GM23248 (cell line): Measurements from ENCODE around the gene OR1I1.

Source experiments
- EZH2 ChIP-seq: fragments of 200-600 bp; sonication (generic); IDR thresholded peaks from 2 replicates; pipeline ENCODE4 v1.6.1; 2018; ENCODE audit warnings: antibody characterized with exemption, mild to moderate bottlenecking; ENCODE audit not compliant: insufficient read depth, poor library complexity, severe bottlenecking
- EZH2phosphoT487 ChIP-seq: fragments of 200-600 bp; sonication (generic); IDR thresholded peaks from 2 replicates; pipeline ENCODE4 v1.6.1; 2018; ENCODE audit warnings: antibody characterized with exemption, moderate library complexity, mild to moderate bottlenecking, low read depth; ENCODE audit not compliant: insufficient read depth

DNA sequence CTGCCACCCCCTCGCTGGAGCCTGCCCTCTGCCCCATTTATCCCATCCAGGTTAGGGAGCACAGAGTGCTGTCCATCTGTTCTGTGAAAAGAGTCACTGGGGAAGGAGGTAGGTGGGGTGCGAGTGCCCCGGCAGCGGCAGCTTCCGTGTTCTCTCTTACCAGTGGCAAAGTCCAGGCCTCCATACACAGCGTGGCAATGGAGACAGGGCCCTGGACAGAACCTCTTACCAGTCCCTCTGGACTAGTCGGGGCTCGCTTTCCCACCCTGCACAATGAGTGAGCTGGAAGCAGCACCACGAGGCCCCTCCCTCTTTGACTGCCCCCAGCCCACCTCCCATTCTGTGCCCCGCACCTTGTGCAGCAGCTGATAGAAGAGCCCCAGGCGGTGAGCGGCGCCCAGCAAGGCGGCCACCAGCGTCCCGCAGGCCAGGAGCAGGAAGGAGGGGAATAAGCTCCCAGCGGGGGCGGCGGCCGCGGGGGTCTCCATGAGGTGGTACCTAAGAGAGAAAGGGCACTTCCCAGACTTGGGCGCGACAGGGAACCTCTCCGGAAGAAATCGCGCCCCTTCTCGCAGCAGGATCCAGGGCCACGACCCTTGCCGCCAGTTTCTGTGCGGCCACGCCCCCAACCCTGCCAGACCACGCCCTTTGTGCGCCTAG, 42.7 kb downstream of the OR1I1 start:
- no peak for TF ChIP-seq EZH2
- no peak for TF ChIP-seq EZH2phosphoT487
